CD4-positive, alpha-beta T cell treated with Interleukin-15 for 4 hours (primary cell): Measurements from ENCODE around the gene RSPH6A.
"Not testable (repeated sequence)": the region's sequence is repeated elsewhere in the genome, so short reads cannot be mapped to it uniquely, and the experiment has no call there.

ENCODE experiments used
- DNase-seq: peaks from one replicate; pipeline ENCODE4 v3.0.0-alpha.2; 2020; ENCODE audit warnings: low spot score

RSPH6A gene

GRCh38 chr19:45800070-45800553 is 15.0 kb downstream of the RSPH6A start:
- no peak for DNase-seq

- DNase-seq, result not testable (repeated sequence)
Observed at GRCh38 chr19:45799541-45799940, 15.6 kb downstream of the RSPH6A start.

DNA sequence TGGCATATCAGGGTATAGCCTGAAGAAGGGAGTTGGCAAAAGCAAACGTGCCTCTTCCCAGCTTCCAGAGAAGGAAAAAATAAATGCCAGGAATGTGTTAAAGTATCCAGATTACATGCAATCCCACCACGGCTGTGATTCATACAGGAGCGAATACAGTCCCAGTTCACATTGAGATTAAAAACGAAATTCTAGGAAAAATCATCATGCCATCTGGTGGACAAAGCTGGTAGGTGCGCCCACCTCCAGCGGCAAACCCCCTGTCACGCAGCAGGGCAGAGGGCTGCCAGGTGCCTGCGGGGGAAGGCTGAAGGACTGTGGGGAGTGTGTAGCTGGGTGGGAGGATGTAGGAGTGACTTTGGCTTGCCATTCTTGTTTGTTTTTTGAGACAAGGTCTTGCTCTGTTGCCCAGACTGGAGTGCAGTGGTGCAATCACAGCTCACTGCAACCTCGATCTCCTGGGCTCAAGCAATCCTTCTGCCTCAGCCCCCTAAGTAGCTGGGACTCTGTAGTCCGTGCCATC is 16.1 kb downstream of the RSPH6A start:
- peak; percentile 64 for DNase-seq

DNA sequence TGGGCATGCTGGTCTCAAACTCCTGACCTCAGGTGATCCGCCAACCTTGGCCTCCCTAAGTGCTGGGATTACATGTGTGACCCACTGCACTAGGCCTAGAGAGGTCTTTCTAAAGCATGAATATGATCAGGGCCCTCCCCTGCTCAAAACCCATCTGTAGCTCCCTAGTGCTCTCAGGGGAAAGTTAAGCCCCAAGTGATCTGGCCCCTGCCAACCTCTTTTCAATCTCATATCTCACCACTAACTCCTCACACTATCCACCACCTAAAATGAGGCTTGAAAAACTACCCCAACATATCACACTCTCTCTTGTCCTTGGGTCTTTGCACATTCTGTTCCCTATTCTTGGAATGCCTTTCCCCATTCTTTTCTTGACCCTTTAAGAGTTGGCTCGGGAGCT is 20.5 kb downstream of the RSPH6A start:
- DNase-seq, result no peak

DNA sequence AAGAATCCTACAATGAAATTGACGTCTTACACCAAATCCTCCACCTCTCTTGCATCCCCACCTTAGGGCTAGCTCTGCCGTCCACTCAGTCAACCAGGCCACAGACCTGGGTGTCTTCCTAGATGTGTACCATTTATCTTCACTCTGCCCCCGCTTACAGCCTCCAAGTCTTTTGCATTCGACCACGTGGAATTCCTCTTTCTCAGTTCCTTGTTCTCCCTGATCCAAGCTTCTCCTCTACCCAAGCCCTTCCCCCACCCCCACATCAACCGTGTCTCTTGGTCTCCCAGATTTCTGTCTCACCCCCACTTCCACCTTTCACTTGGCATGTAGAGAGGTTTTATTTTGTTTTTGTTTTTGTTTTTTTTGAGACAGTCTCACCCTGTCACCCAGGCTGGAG is 21.2 kb downstream of the RSPH6A start:
- no peak for DNase-seq

GRCh38 chr19:45793178-45793564 is 21.9 kb downstream of the RSPH6A start:
- no peak for DNase-seq

DNA sequence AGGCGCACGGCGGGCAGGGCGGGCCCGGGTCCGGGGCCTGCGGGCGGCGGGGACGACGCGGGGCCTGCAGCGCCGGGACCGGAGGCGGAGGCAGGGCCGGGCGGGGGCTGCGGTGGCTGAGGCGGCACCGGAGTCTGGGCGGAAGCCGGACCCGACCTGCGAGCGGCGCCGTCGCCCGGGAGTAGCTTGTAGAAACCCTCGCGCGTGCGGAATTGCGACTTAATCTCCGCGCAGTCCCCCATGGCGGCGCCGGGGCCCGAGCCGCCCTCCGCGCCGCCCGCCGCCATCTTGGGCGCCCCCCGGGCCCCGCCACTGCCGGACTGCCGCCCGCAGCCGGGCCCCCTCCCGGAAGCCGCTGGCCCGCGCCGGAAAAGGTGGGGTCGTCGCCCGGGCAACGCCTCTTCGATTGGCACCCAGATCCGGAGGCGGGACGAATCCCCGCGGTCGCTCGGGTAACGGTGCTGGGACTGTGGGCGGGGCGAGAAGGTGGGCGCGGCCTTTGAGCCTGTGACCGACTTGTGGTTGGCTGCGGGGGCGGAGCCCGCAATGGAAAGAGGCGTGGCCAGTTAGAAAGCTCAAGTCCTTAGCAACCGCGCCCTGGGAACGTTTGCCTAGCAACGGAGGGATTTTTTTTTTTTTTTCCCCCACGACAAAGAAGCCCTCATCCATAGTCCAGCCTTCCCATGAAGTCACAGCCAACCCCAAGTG is 22.5 kb downstream of the RSPH6A start, which contains the start of gene DMWD:
Gene DMWD (minus strand): TSS at position 376 of the 708 bp plus-strand sequence. CDS start 89 bp downstream, at position 287.
- DNase-seq, result peak; percentile 99

DNA sequence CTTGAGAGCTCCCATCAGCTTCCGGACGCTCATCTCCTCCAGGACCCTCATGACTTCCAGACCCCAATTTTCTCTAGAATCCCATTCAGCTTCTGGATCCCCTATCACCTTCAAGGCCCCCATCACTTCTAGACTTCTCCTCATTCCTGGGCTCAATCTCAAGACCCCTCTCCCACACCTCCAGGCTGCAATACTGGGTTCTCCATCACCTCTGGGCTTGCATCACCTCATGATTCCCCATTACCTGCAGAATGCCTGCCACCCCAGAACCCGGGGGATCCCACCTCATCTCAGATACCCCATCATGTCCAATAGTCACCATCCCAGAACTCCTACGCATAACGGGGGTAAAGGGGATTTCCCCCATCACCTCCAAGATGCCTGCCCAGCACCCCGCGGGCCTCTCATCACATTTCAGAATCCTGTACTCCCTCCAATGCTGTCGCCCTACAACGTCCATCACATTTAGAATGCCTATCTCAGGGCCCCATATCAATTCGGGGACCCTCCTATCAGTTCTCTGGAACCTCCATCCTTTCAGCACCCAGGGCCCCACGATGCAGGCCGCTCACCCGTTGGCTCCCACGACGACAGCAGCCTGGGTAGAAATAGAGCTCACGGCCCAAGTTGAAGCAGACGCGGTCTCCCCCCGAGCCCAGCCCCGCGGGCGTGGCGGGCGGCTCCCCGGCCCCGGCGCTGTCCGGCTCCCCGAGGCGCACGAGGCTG is 23.2 kb downstream of the RSPH6A start:
- DNase-seq, result no peak

GRCh38 chr19:45790942-45791341 is 24.2 kb downstream of the RSPH6A start:
- DNase-seq, result peak; percentile 32

DNA sequence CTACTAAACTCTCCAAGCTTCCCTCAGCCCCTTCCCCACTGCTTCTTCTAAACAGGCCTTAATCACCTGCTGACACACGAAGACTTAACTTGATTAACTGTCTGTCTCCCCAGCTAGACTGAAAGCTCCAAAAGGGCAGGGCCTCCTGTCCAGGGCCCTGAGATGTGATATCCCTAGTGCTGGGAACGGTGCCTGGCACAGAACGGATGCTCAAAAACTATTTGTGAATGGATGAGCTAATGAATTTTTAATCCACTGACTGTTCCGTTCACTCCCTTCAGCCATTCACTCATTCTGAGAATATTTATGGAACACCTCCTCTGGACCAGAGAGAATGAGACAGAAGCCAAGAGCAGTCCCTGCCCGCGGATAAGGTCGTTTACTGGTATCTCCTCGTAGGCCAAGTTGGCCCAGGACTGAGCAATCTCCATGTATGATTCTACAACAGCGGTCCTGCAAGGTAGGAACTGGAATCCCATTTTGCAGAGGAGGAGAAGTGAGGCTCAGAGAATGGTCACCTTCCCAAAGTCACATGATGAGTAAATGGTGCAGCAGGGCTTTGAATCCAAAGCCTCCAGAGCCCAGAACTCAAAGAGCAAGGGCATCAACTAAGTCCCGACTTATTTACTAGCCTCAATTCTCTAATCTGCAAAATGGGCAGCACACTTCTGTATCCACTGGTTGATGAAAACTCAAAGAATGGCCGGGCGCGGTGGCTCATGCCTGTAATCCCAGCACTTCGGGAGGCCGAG is 25.9 kb downstream of the RSPH6A start:
- no peak for DNase-seq

GRCh38 chr19:45786533-45786894 is 28.6 kb downstream of the RSPH6A start:
- DNase-seq, result no peak

GRCh38 chr19:45785781-45786532 is 29.2 kb downstream of the RSPH6A start:
- no peak for DNase-seq

DNA sequence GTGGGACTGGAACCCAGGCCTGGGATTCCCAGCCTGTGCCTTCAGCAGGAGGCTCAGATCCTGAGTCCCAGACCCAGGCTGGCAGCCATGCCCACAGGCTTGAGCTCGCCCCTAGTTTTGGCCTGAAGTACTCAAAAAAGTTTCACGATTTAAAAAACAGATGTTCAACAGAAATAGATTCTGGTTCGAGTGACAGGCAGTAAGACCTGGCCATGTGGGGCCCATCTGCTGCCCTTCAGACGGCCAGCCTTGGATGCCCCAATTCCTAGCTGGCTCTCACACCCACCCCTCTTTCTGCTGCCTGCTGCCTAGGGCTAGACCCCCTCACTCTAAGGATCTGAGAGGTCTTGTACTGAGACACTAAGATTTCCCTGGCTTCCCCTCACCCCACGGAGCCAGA is 30.0 kb downstream of the RSPH6A start:
- DNase-seq, result no peak

GRCh38 chr19:45784096-45784495 is 31.0 kb downstream of the RSPH6A start:
- DNase-seq, result no peak

GRCh38 chr19:45782820-45783785 is 32.0 kb downstream of the RSPH6A start:
- no peak for DNase-seq

DNA sequence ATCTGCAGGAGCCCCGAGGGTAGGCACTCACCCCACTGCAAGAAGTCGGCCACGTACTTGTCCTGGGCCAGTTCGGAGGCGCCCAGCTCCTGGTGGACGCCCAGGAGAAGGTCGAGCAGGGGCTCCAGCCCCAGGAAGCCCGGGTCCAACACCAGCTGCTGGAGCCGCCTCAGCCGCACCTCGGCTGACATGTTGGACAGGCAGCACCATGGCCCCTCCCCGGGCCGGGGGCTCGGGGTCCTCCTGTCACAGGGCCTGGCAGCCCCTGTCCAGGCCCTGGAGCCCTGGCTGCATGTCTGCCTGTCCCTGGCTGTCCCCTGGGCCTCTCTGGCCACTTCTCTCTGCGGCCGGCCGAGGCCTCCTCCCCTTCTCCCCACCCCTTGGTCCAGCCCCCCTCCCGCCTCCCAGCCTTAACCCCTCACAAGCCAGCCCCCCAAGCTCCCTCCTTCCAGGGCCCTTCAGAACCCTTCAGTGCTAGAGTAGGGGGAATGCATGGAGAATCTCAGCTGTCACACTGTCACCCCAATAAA is 32.9 kb downstream of the RSPH6A start, which contains the start of gene DMPK:
Gene DMPK (minus strand): TSS at position 329 of the 530 bp plus-strand sequence. CDS start 138 bp downstream, at position 191.
- no peak for DNase-seq

- DNase-seq, result no peak
Observed at GRCh38 chr19:45781214-45782161, 33.6 kb downstream of the RSPH6A start.

- no peak for DNase-seq
Observed at GRCh38 chr19:45780448-45781213, 34.5 kb downstream of the RSPH6A start.
